ENCODE measurements around the gene LCN10. TPM values are rescaled to one million over a fixed set of nuclear protein-coding genes. Genes with fewer than 3 reads are reported as not detected.

LCN10 gene
- total RNA-seq, 1 donor from 2014 or later, result 10.6 TPM

DNA sequence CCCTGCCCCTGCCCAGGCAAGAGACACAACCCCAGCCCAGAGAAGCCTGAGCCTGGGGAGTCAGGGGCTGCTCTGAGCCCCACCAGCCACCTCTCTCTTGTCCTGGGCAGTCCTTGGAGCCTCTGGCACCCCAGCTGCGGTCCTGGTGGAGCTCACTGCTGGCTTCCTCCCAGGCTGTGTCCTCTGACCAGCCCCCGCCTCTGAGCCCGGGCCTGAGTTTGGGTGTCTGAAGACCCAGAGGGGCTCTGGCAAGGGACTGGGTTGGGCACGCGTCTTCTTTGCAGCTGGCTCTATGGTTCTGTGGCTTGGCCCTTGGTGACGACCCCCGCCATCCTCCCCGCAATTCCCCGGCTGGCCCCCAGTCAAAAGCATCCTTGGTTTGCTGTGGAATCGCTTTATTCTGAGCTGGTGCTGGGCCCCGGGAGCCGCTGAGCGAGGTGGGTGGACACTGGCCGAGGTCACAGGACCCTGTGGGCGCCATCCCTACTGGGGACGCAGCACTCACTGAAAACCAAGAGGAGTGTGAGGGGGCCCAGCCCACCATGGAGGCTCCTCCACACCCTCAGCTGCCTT, 985 bp upstream of the LCN10 start:
- peak; percentile 16 for DNase-seq
- no peak for ATAC-seq

GRCh38 chr9:136741883-136742571, 713 bp downstream of the LCN10 start:
- intact Hi-C loops (cut with micrococcal nuclease), result no loop called here
- ATAC-seq, result peak; percentile 7
- no peak for DNase-seq

More for the DNA sequence above, 985 bp upstream of the LCN10 start:
- intact Hi-C loops (cut with micrococcal nuclease), result no loop called here

- peak; percentile 74 for DNase-seq
- intact Hi-C loops (cut with micrococcal nuclease), result no loop called here
- ATAC-seq, result peak; percentile 76
Observed at GRCh38 chr9:136740971-136741882, 1.5 kb downstream of the LCN10 start.

DNA sequence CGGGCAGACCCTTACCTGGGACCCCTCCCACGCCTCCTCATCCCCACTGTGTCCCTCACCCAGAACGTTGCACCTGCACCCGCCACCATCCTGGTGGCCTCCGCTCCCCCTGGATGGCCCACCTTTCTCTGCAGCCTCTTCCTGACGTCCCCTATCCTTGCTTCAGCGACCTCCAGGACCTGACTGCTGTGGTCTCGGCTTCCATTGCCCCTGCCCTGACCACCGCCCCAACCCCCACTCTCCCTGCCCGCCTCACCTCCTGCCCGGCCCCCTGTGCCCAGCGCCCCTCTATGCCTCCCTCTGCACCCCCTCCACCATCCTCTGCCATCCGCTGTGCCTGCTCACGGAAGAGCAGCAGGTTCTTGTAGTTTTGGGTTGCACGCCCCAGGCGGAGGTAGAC, 2.2 kb downstream of the LCN10 start:
- intact Hi-C loops (cut with micrococcal nuclease), result no loop called here
- ATAC-seq, result no peak

DNA sequence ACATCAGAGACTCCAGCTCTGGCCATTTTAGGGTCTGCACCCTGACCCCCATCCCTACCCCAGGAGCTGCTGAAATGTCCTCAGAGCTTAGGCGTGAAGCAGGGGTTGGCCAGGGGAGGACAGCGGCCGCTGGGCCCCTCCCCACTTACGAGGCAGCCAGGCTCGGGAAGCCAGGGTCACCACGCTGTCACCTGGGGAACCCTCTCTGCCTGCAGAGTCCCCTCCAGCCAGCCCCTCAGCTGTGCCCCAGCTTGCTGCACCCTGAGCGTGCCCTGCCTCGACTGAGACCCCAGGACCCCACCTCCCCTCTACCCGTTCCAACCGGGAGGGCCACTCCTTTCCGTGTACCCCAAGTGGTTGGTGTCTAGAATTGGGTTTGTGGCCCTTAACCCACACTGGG, 2.7 kb downstream of the LCN10 start:
- ATAC-seq (no peak), DNase-seq (peak; percentile 16)
- intact Hi-C loops (cut with micrococcal nuclease), result no loop called here

More for the DNA sequence above, 2.2 kb downstream of the LCN10 start:
- DNase-seq, result no peak

DNA sequence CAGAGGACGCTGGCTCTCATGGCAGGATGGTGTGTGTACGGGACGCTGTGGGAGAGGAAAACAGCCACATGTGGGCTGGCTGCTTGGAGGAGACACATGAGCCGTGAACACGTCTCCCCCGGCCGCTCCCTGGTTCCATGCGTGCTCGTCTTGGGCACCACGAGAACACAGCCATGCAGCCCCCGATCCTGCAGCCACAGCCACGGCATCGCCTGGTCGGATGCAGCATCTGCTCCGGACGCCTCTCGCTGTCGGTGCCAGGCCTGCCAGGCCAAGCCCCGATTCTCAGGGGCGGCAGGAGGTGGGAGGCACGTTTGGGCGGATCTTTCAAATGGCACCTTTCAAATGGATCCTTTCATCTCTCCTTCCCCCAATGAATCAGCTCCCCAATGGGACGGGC, 3.2 kb downstream of the LCN10 start:
- intact Hi-C loops (cut with micrococcal nuclease), result no loop called here
- DNase-seq (peak; percentile 21), ATAC-seq (no peak)

DNA sequence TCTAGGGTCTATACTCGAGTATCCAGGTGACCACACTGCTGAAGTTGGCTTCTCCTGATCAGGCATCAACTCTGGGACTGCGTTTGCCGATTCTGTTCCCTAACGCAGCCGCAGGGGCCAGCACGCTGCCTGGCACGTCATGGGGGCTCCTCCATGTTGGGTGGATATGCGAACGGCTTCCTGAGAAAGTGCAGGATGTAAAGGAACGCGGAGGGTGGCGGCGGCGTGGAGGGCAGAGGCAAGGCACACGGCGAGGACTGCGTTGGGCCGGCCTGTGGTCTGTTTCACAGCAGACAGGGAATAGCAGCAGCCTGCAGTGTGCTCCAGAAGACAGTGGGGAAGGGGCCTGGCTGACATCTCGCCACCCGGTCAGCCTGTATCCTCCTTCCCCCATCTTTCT, 3.8 kb downstream of the LCN10 start:
- intact Hi-C loops (cut with micrococcal nuclease), result no loop called here
- ATAC-seq (no peak), DNase-seq (peak; percentile 13)

DNA sequence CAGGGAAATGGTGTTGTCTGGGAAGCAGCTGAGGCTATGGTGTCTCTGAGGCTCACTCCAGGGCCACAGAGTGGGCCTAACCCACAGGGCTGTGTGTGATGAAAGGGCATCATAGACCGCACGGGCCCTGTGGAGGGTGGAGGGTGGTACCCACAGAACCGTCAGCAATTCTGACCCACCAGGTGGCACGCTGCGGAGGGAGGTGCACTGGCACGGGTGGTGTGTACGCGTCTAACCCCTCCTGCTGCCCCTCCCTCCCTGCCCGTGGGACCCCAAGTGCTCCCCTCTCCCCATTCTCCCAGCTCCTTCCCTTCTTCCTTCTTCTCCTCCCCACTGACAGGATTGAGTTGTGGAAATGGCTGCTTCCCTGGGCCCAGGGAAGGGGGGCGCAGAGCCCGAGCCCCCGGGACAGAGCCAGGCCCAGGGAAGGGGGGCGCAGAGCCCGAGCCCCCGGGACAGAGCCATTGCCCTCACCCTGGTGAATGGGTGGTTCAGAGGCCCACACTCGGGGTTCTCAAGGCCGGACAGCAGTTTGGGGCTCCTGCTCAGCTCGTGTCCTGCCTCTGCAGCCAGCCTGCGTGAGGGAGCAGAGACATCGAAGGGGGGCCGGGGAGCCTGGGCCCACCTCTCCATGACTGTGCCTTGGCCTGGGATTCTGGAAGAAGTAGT, 6.8 kb downstream of the LCN10 start:
- ATAC-seq, result no peak
- intact Hi-C loops (cut with micrococcal nuclease), result no loop called here
- no peak for DNase-seq

GRCh38 chr9:136734837-136735496, 7.8 kb downstream of the LCN10 start:
- DNase-seq, result no peak
- intact Hi-C loops (cut with micrococcal nuclease), result no loop called here
- ATAC-seq, result no peak

GRCh38 chr9:136733611-136734010, 9.1 kb downstream of the LCN10 start:
- no peak for ATAC-seq
- DNase-seq, result no peak
- intact Hi-C loops (cut with micrococcal nuclease), result no loop called here

DNA sequence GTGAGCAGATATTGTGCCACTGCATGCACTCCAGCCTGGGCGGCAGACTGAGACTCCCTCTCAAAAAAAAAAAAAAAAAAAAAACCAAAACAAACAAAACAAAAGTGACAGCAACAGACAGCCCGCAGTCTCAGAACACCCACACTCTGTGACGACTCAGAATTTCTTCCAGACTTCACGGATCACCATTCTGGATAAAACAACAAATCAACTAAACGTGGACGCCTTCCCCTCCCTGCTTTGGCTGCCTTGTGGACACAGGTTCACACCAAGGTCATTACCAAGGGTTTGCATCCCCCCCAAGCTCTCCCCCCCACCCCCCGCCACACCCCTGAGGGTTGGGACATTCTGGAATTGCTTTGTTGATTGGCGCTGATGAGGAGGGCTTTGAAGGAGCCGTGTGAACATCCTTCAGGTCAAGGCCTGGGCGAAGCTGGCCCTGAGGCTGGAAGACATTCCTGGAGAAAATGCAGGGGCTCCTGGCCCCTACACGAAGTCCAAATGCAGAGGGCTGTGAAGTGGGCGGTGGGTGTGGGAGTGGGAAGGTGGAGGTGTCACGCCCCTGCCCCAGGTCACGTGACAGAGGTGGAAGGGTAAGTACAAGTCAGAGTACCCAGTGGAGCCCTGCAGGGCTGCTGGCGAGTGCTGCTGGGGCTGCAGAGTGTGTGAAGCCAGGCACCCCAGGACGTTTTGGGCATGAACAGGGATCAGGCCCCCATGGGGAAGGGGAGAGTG, 10.1 kb downstream of the LCN10 start:
- DNase-seq (no peak), ATAC-seq (no peak)
- intact Hi-C loops (cut with micrococcal nuclease), result no loop called here

DNA sequence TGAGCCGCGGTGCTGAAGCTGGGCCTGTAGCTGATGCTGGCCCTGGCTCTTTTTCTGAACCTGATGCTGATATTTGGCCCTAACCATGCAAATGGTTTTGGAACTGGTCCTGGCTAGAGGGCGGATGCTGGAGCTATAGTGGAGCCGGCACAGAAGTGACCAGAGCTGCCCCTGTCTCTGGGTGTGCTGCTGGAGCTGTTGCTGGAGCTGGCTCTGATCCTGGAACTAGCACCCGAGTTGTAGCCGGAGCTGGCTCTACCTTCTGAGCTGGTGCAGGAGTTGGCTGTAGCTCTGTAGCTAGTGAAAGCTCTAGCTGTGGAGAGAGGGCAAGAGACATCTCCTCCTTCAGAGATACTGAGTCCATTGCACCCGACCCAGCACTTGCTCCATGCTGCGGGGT, 12.8 kb downstream of the LCN10 start:
- ATAC-seq (no peak), DNase-seq (no peak)
- intact Hi-C loops (cut with micrococcal nuclease), result no loop called here

DNA sequence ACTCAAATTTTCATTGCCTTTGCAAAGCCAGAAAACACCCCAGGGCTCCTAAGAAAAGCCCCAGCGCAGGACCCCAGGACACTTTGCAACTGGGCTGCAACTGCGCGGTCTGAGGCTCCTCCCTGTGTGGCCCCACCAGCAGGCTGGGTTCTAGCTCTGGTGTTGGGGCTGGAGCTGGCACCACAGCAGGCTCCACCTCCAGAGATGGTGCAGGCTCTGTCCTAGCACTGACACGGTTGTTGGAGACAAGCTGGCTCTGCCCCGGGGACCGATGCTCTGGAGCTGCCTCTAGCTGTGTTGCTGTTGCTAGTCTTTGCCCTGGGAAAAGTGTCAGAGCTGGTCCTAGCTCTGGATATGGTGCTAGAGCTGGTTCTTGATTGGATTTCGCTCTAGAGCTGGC, 13.6 kb downstream of the LCN10 start:
- intact Hi-C loops (cut with micrococcal nuclease), result no loop called here

GRCh38 chr9:136728548-136729123, 14.1 kb downstream of the LCN10 start:
- intact Hi-C loops (cut with micrococcal nuclease), result no loop called here
- ATAC-seq (peak; percentile 48), DNase-seq (peak; percentile 60)

More for the DNA sequence above, 13.6 kb downstream of the LCN10 start:
- ATAC-seq (peak; percentile 4), DNase-seq (no peak)

DNA sequence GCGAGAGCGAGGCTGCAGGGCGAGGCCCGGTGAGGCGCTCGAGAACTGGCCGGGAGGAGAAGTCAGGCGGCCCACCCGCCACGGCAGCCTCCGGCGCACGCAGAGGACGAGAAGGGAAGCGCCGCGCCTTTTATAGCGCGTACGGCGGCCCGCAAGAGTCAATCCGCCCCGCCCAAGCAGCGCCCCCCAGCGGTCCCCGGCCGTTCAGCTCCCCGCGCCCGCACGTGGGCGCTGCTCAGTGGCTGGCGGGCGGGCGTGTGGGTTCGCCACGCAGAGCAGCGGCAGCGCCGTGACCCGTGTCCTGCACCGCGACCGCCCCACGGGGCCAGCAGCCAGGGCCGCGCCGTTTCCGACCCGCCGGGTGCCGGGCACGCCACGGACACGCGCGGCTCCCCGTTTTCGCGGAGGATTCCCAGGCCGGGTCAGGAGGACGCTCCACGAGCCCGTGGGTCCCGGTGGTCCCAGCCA, 14.6 kb downstream of the LCN10 start:
- DNase-seq (peak; percentile 96), ATAC-seq (peak; percentile 84)
- intact Hi-C loops (cut with micrococcal nuclease), result no loop called here

DNA sequence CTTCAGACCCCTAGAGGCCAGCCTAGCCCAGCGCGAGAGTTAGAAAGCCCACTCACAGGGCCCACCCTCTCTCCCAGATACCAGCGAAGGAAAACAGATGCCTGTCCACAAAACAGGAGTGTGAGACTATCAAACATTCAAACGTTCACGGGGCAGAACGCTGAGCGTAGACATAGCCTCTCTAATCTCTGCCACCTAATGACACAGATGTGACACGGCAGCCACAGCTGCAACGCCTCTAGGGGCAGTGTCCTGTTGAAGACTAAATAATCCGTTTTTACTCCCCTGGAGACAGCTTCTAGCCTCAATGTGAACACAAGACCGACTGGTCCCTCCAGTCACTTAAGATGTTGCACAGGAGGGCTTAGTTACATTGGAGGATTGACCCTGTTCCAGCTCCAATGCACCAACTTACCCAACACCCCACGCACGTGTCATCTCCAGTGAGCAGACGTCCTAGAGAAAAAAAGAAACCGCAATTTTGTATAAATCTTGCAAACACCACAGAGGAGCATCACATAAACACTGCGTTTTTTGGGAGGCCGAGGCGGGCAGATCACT, 16.0 kb downstream of the LCN10 start:
- intact Hi-C loops (cut with micrococcal nuclease), result no loop called here
- ATAC-seq (no peak), DNase-seq (no peak)

DNA sequence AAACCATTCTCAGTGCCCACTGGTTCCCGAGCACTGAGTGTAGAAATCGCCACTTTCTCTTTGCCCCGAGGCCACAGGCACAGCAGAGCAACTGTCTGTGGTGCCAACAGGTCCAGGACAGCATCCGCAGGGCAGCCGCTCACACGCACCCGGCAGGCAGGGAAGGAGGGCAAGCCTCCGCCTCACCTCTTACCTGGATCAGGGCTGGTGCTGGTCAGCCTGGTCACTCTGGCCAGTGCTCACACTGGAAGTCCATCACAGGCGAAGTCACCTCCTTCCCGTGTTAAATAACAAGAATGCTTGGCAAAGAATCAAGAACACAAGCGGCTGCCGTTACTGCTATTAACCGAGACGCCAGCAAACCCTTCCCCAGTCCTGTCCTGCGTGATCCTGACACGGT, 16.6 kb downstream of the LCN10 start:
- intact Hi-C loops (cut with micrococcal nuclease), result no loop called here
- ATAC-seq, result no peak
- DNase-seq, result no peak

- intact Hi-C loops (cut with micrococcal nuclease), result no loop called here
- no peak for ATAC-seq
Observed at GRCh38 chr9:136725612-136726011, 17.1 kb downstream of the LCN10 start.

More at GRCh38 chr9:136725612-136726011, 17.1 kb downstream of the LCN10 start:
- no peak for DNase-seq

Data from left ventricle myocardium superior (tissue), 1 donor.